SK-N-SH treated with all-trans-retinoic acid at 6 μM for 48 hours (cell line): ENCODE measurements around the gene XPR1.

Experiments used
- ARNTL ChIP-seq: fragments of 450-650 bp; formaldehyde crosslinking; IDR thresholded peaks from 2 replicates; pipeline ENCODE4 v1.5.0; 2020; ENCODE audit warnings: low read depth, mild to moderate bottlenecking, moderate library complexity, borderline replicate concordance
- CSDC2 ChIP-seq: fragments of 250-450 bp; sonication (Bioruptor Pico); IDR thresholded peaks from 2 replicates; pipeline ENCODE4 v1.5.0; 2020; ENCODE audit warnings: mild to moderate bottlenecking, moderate library complexity
- GLIS3 ChIP-seq: fragments of 250-450 bp; sonication (Bioruptor Pico); IDR thresholded peaks from 2 replicates; pipeline ENCODE4 v1.5.0; 2020; ENCODE audit warnings: mild to moderate bottlenecking, moderate library complexity
- OSR1 ChIP-seq: fragments of 250-450 bp; sonication (Bioruptor Pico); IDR thresholded peaks from 2 replicates; pipeline ENCODE4 v1.8.0; 2022; ENCODE audit warnings: moderate library complexity, mild to moderate bottlenecking, inconsistent platforms
- RARB ChIP-seq: fragments of 250-450 bp; sonication (Bioruptor Pico); IDR thresholded peaks from 2 replicates; pipeline ENCODE4 v1.8.0; 2021; ENCODE audit warnings: mild to moderate bottlenecking, moderate library complexity
- SNAI2 ChIP-seq: fragments of 250-450 bp; sonication (Bioruptor Pico); IDR thresholded peaks from 2 replicates; pipeline ENCODE4 v1.5.0; 2020; ENCODE audit warnings: mild to moderate bottlenecking, moderate library complexity
- TCF4 ChIP-seq: fragments of 250-450 bp; sonication (Bioruptor Pico); IDR thresholded peaks from 2 replicates; pipeline ENCODE4 v1.8.0; 2021; ENCODE audit warnings: mild to moderate bottlenecking, moderate library complexity, borderline replicate concordance
- ZC3H10 ChIP-seq: fragments of 250-450 bp; sonication (Bioruptor Pico); IDR thresholded peaks from 2 replicates; pipeline ENCODE4 v1.5.1; 2021; ENCODE audit warnings: mild to moderate bottlenecking, moderate library complexity
- ZFP3 ChIP-seq: fragments of 250-450 bp; sonication (Bioruptor Pico); IDR thresholded peaks from 2 replicates; pipeline ENCODE4 v1.5.0; 2020; ENCODE audit warnings: mild to moderate bottlenecking, moderate library complexity
- ZFP30 ChIP-seq: fragments of 450-650 bp; formaldehyde crosslinking; IDR thresholded peaks from 2 replicates; pipeline ENCODE4 v1.5.0; 2022; ENCODE audit warnings: mild to moderate bottlenecking, moderate library complexity
- ZNF8 ChIP-seq: fragments of 450-650 bp; formaldehyde crosslinking; IDR thresholded peaks from 2 replicates; pipeline ENCODE4 v1.5.0; 2020; ENCODE audit warnings: mild to moderate bottlenecking, moderate library complexity
- TF ChIP-seq, protein P1 (sequence below): fragments of 250-450 bp; sonication (Bioruptor Pico); IDR thresholded peaks from 2 replicates; pipeline ENCODE4 v1.8.0; 2020; ENCODE audit warnings: mild to moderate bottlenecking, moderate library complexity, borderline replicate concordance
- TF ChIP-seq, protein P2 (sequence below): fragments of 250-450 bp; sonication (Bioruptor Pico); IDR thresholded peaks from 2 replicates; pipeline ENCODE4 v1.5.1; 2020; ENCODE audit warnings: low read depth, mild to moderate bottlenecking, moderate library complexity
- TF ChIP-seq, protein P3 (sequence below): fragments of 250-450 bp; sonication (Bioruptor Pico); IDR thresholded peaks from 2 replicates; pipeline ENCODE4 v1.8.0; 2021; ENCODE audit warnings: low read depth, mild to moderate bottlenecking, moderate library complexity, borderline replicate concordance

DNA sequence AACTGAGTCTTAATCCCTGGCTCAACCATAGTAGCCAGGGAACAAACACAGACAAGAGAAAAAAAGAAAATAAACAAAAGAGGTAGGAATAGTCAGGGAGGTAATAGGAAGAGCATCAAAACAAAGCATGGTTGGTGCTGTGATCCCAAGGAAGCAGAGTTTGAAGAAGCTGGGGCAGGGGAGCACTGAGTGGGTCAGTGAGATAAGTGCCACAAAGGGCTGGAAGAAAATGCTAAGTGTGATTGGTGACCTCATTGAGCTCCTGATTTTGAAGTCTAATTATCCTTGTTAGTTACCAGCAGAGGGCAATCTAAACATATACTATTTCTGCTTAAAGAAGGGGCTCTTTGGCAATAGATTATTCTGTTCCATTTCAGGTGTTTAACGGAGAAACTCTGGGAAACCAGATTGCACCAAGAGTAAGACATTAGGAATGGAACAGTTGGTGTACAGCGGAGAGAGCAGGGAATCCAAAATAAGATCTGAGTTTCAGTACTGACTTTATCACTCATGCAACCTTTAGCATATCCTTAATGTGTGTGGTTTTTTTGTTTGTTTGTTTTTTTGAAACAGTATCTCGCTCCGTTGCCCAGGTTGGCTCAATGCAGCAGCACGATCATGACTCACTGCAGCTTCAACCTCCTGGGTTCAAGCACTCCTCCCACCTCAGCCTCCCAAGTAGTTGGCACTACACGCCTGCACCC, 250.1 kb downstream of the XPR1 start:
- TF ChIP-seq TCF4 (CRISPR knock-in tag) (no peak), OSR1 (CRISPR knock-in tag) (no peak), RARB (CRISPR knock-in tag) (no peak), SNAI2 (CRISPR knock-in tag) (no peak), ZC3H10 (CRISPR knock-in tag) (no peak), ARNTL (CRISPR knock-in tag) (no peak), GLIS3 (CRISPR knock-in tag) (no peak), ZFP3 (CRISPR knock-in tag) (no peak), ZFP30 (no peak), CSDC2 (no peak), ZNF8 (CRISPR knock-in tag) (no peak)
- TF ChIP-seq, protein P1, sequence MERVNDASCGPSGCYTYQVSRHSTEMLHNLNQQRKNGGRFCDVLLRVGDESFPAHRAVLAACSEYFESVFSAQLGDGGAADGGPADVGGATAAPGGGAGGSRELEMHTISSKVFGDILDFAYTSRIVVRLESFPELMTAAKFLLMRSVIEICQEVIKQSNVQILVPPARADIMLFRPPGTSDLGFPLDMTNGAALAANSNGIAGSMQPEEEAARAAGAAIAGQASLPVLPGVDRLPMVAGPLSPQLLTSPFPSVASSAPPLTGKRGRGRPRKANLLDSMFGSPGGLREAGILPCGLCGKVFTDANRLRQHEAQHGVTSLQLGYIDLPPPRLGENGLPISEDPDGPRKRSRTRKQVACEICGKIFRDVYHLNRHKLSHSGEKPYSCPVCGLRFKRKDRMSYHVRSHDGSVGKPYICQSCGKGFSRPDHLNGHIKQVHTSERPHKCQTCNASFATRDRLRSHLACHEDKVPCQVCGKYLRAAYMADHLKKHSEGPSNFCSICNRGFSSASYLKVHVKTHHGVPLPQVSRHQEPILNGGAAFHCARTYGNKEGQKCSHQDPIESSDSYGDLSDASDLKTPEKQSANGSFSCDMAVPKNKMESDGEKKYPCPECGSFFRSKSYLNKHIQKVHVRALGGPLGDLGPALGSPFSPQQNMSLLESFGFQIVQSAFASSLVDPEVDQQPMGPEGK (CRISPR knock-in tag) = no peak
- TF ChIP-seq, protein P2, sequence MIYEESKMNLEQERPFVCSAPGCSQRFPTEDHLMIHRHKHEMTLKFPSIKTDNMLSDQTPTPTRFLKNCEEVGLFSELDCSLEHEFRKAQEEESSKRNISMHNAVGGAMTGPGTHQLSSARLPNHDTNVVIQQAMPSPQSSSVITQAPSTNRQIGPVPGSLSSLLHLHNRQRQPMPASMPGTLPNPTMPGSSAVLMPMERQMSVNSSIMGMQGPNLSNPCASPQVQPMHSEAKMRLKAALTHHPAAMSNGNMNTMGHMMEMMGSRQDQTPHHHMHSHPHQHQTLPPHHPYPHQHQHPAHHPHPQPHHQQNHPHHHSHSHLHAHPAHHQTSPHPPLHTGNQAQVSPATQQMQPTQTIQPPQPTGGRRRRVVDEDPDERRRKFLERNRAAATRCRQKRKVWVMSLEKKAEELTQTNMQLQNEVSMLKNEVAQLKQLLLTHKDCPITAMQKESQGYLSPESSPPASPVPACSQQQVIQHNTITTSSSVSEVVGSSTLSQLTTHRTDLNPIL (CRISPR knock-in tag) = no peak
- TF ChIP-seq, protein P3, sequence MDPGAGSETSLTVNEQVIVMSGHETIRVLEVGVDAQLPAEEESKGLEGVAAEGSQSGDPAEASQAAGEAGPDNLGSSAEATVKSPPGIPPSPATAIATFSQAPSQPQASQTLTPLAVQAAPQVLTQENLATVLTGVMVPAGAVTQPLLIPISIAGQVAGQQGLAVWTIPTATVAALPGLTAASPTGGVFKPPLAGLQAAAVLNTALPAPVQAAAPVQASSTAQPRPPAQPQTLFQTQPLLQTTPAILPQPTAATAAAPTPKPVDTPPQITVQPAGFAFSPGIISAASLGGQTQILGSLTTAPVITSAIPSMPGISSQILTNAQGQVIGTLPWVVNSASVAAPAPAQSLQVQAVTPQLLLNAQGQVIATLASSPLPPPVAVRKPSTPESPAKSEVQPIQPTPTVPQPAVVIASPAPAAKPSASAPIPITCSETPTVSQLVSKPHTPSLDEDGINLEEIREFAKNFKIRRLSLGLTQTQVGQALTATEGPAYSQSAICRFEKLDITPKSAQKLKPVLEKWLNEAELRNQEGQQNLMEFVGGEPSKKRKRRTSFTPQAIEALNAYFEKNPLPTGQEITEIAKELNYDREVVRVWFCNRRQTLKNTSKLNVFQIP (CRISPR knock-in tag) = no peak
